Measurements from ENCODE around the gene BBS1. TPM values are rescaled to one million over a fixed set of nuclear protein-coding genes. Genes with fewer than 3 reads are reported as not detected.
"Not testable (repeated sequence)": the region's sequence is repeated elsewhere in the genome, so short reads cannot be mapped to it uniquely, and the experiment has no call there.

The BBS1 gene
- total RNA-seq, 2 donors from 2014 or later: 9.1 to 17.5 TPM

DNA sequence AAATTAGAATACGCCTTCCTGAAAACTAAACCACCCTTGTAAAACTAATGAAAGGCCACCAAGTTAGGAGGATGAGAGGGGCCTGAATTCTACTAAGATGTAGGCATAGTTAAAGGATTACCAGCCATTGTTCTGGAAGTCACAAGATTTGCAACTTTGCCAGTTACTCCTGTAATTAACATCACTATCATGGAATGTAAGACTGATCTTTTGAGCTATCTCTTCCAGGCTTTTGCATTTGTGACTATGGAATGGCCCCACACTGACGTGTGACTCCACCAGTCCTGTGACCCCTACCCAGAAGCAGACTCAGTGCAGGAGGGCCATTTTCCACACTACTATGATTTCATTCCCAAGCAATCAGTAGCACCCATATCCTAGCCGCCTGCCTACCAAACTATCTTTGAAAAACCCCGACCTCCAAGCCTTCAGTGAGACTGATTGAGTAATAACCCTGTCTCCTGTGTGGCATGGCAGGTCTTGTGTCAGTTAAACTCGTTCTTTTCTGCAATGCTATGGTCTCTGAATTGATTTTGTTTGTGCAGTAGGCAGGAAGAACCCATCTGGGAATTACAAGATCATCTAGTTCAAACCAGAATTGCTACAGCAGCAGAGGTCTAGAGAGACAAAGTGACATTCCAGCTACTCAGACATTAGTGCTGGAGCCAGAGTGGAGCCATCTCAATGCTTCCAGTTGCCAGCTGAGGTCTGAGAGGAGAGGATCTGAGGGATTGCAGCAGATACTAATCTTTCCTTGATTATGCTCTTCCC lies 59.8 kb downstream of the BBS1 start:
- Mint-ChIP-seq H3K27ac (no peak overlapping the region), H3K36me3 (no peaks in the 10 kb centered on the region), H3K9me3 (no peaks in the 10 kb centered on the region)
- ATAC-seq (no peak), DNase-seq (ENCODE audit: low spot score in 2 of 2) (no peak)

DNA sequence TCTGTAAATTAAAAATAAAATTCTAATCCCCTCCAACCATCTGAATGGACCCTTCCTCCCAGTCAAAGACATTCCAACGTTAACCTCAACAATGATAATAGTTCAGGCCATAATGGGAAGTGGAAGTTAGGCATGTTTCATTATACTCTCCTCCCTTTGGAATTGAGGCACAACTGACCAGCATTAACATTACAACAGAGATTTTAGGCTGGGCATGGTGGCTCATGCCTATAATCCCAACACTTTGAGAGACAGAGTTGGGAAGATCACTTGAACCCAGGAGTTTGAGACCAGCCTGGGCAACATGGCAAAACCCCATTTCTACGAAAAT lies 60.4 kb downstream of the BBS1 start:
- DNase-seq (ENCODE audit: low spot score in 2 of 2) (no peak), ATAC-seq (no peak)
- H3K9me3 Mint-ChIP-seq: no peaks in the 10 kb centered on the region
- H3K27ac Mint-ChIP-seq: no peak overlapping the region
- no peaks in the 10 kb centered on the region for H3K36me3 Mint-ChIP-seq

DNA sequence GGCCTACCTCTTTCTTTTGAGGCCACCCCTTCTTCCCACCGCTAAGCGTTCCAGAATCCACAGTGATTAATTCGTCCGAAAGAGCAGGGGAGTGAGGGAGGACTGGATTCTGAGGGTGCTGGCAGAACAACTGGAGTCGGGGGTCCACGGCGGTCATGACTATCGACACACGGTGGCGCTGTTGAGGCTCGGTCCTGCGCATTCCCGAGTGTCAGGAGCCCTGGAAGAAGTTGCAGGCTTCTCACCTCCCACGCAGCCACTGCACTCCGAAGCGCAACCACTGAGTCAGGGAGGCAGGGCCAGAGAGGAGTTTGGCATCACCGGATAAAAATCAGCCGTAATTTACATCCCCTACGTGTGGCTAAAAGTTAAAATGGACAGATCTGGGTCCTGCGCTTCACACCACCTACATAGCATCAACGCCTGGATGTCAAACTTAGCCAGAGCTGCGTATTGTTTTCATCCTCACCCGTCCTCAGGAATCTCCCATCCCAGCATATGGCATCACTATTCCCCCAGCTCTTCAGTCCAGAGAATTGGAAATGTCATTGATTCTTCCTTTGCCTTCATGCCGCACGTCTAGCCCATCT lies 68.7 kb downstream of the BBS1 start:
- peaks cover 0 to 6% of the 10 kb centered on the region in 2 donors for H3K36me3 Mint-ChIP-seq
- no peak overlapping the region for H3K27ac Mint-ChIP-seq
- ATAC-seq: peak; percentile 94 to 97
- DNase-seq (ENCODE audit: low spot score in 2 of 2): peak; percentile 83 to 87
- H3K9me3 Mint-ChIP-seq: peaks cover 0 to 5% of the 10 kb centered on the region in 2 donors

DNA sequence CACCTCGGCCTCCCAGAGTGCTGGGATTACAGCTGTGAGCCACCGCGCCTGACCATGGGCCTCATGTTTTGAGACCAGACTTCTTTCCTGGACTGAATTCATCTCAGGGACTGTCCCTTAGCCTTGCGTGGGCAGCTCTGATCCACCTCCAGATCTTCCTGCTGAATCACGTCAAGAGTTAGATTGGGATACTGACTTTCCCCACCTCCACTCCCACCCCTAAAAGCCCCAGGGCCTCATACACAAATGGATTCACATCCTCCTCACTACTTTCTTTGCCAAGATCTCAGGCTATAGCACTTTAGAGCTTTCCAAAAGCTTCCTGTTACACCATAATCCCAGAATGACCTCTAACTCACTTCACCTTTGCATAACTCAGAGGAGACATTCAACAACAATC lies 70.4 kb downstream of the BBS1 start:
- ATAC-seq: peak in 1 of 2 donors; percentile 42
- DNase-seq (ENCODE audit: low spot score in 2 of 2): no peak
- H3K36me3 Mint-ChIP-seq: peaks cover 0 to 6% of the 10 kb centered on the region in 2 donors
- H3K27ac Mint-ChIP-seq: peak overlapping the region in 1 of 2 donors; percentile 24
- peaks cover 0 to 5% of the 10 kb centered on the region in 2 donors for H3K9me3 Mint-ChIP-seq

DNA sequence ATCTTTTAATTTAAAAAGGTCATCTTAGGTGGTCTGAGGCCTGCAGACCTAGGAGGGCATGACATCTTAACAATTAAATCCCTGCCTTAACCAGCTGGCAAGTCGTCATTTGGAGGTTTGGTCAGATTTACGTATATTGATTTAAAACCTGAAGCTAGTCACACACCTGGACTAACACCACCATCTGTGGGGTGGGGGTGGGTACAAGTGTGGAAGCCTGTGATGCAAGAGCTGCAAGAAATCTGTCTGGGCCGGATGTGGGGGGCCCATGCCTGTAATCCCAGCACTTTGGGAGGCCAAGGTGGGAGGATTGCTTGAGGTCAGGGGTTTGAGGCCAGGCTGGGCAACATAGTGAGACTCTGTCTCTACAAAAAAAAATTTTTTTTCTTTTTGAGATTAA lies 70.8 kb downstream of the BBS1 start:
- DNase-seq (ENCODE audit: low spot score in 2 of 2) (no peak), ATAC-seq (no peak)
- peak overlapping the region in 1 of 2 donors; percentile 24 for H3K27ac Mint-ChIP-seq
- peaks cover 0 to 6% of the 10 kb centered on the region in 2 donors for H3K36me3 Mint-ChIP-seq
- H3K9me3 Mint-ChIP-seq: peaks cover 0 to 5% of the 10 kb centered on the region in 2 donors

DNA sequence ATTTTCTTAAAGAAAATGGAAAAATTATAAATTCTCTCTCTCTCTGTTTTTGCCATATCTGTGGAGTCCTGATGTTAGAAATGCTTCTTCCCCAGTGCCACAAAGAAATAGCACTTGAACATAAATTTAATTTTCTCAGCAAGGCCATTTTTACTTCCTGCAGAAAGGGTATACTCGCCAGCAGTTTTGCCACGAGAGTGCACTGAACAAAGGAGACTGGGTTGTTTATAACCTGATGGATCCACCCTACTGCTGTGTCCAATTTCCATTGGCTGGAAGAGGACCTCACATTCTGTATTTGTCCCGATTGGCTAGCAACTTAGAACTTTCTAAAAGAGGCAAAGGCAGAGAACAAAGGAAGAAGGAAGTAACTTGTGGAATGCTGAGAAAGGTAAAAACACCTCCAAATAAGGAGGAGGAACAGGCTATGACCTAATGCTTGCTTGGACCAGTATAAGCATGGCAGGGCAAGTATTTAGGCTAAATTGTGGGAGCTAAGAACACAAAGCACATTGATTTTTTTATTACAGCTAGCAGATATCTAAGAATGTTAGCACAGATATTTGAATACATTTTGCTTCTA lies 72.2 kb downstream of the BBS1 start:
- ATAC-seq; DNase-seq (ENCODE audit: low spot score in 2 of 2); H3K27ac Mint-ChIP-seq; H3K9me3 Mint-ChIP-seq; H3K36me3 Mint-ChIP-seq: not testable (repeated sequence)

Other genes starting within 250 kb of the BBS1 start
- gene RAB1B, start 242.0 kb upstream of the BBS1 start, total RNA-seq: 100 to 1,000 TPM; 138 to 153 TPM
- 1 to 10 TPM; 1.7 to 4.5 TPM for gene CNIH2, start 232.5 kb upstream of the BBS1 start, total RNA-seq
- 10 to 100 TPM; 45.9 to 55.4 TPM for gene YIF1A, start 221.5 kb upstream of the BBS1 start, total RNA-seq
- not detected for gene TMEM151A, start 218.7 kb upstream of the BBS1 start, total RNA-seq
- gene CD248, start 193.6 kb upstream of the BBS1 start, total RNA-seq: under 1 TPM; 0.31 to 0.36 TPM
- gene RIN1, start 174.2 kb upstream of the BBS1 start, total RNA-seq: 1 to 10 TPM; 2.6 to 4.9 TPM
- gene BRMS1, start 165.5 kb upstream of the BBS1 start, total RNA-seq: 10 to 100 TPM; 32.1 to 33.5 TPM
- gene B4GAT1, start 163.0 kb upstream of the BBS1 start, total RNA-seq: 1 to 10 TPM; 6.5 to 8.9 TPM
- gene SLC29A2, start 138.9 kb upstream of the BBS1 start, total RNA-seq: 10 to 100 TPM in 1 of 2 donors, 1 to 10 TPM in 1; 6.1 to 10.5 TPM
- gene NPAS4, start 89.6 kb upstream of the BBS1 start, total RNA-seq: under 1 TPM; 0.09 to 0.47 TPM
- 100 to 1,000 TPM in 1 of 2 donors, 10 to 100 TPM in 1; 81.9 to 131 TPM for gene MRPL11, start 71.8 kb upstream of the BBS1 start, total RNA-seq
- gene PELI3, start 43.7 kb upstream of the BBS1 start, total RNA-seq: 1 to 10 TPM; 4.2 to 8.5 TPM
- gene DPP3, start 30.2 kb upstream of the BBS1 start, total RNA-seq: 10 to 100 TPM; 60.4 to 96.4 TPM
- 10 to 100 TPM; 14.0 to 15.4 TPM for gene ZDHHC24, start 35.4 kb downstream of the BBS1 start, total RNA-seq
- gene ACTN3, start 36.3 kb downstream of the BBS1 start, total RNA-seq: under 1 TPM; 0.31 to 0.57 TPM
- 10 to 100 TPM in 1 of 2 donors, 1 to 10 TPM in 1; 2.5 to 10.6 TPM for gene CTSF, start 58.0 kb downstream of the BBS1 start, total RNA-seq
- under 1 TPM; 0.19 to 0.50 TPM for gene CCDC87, start 82.4 kb downstream of the BBS1 start, total RNA-seq
- gene CCS, start 82.5 kb downstream of the BBS1 start, total RNA-seq: 10 to 100 TPM; 23.2 to 33.0 TPM
- gene RBM14, start 106.0 kb downstream of the BBS1 start, total RNA-seq: 100 to 1,000 TPM; 147 to 182 TPM
- 100 to 1,000 TPM in 1 of 2 donors, 10 to 100 TPM in 1; 87.0 to 132 TPM for gene RBM4, start 128.1 kb downstream of the BBS1 start, total RNA-seq
- 10 to 100 TPM; 15.2 to 19.8 TPM for gene RBM4B, start 167.3 kb downstream of the BBS1 start, total RNA-seq
- 1 to 10 TPM; 1.4 to 1.8 TPM for gene SPTBN2, start 218.6 kb downstream of the BBS1 start, total RNA-seq

Measured in activated naive CD4-positive, alpha-beta T cell treated with anti-CD3 and anti-CD28 coated beads, Interleukin-2, amount 50 U/mL, for 72 hours (primary cell).